Uterus (tissue), 4 donors: ENCODE results near the gene SLC35F5. TPM values are rescaled to one million over a fixed set of nuclear protein-coding genes. Genes with fewer than 3 reads are reported as not detected.

Experiments
- DNase-seq, 2 donors: peaks; one replicate each; pipeline ENCODE4 v3.0.0-alpha.2; 2019 to 2020
- H3K27ac ChIP-seq, 2 donors: fragments of 200-600 bp; sonication (generic); 1 replicate in 1 of 2; 2 replicates in 1 of 2; pipeline ENCODE4 v1.5.1; 2016 to 2018
- H3K27me3 ChIP-seq, 2 donors: fragments of 200-600 bp; sonication (generic); one replicate each; pipeline ENCODE4 v1.5.1; 2018 to 2019; ENCODE audit warnings: control low read depth in 1 of 2
- H3K36me3 ChIP-seq, 2 donors: fragments of 200-600 bp; sonication (generic); one replicate each; pipeline ENCODE4 v1.5.1; 2019; ENCODE audit warnings: control low read depth in 1 of 2
- H3K4me1 ChIP-seq, 2 donors: fragments of 200-600 bp; sonication (generic); one replicate each; pipeline ENCODE4 v1.5.1; 2018 to 2019; ENCODE audit warnings: control low read depth in 1 of 2
- H3K4me3 ChIP-seq, 2 donors: fragments of 200-600 bp; sonication (generic); 1 replicate in 1 of 2; 2 replicates in 1 of 2; pipeline ENCODE4 v1.5.1; 2018 to 2019; ENCODE audit warnings: mild to moderate bottlenecking in 1 of 2
- H3K9me3 ChIP-seq, 2 donors: fragments of 200-600 bp; sonication (generic); one replicate each; pipeline ENCODE4 v1.5.1; 2019; ENCODE audit warnings: control low read depth in 1 of 2
- CTCF ChIP-seq, 4 experiments: fragments of 200-600 bp in 2 of 4; fragments of 450-650 bp in 2 of 4; sonication (generic) in 2 of 4; IDR thresholded peaks; one replicate each; pipeline ENCODE4 v1.5.1; 2016 to 2019; ENCODE audit warnings: antibody characterized with exemption in 4 of 4, mild to moderate bottlenecking in 2 of 4, moderate library complexity in 1 of 4
- POLR2A ChIP-seq, 2 donors: fragments of 450-650 bp; IDR thresholded peaks; one replicate each; pipeline ENCODE4 v1.6.1; 2016; ENCODE audit warnings: antibody characterized with exemption in 2 of 2, mild to moderate bottlenecking in 1 of 2, moderate library complexity in 1 of 2
- intact Hi-C: fragments of 100-400 bp; cut with DNase I; formaldehyde crosslinking; loops from one replicate; pipeline ENCODE4 v1.15.1; 2023; ENCODE audit warnings: low total_unique reads
- total RNA-seq, 4 donors: library from RNA; depleted of rRNA in 3 of 4; stranded (reverse); fragments of >200 nt in 3 of 4; gene quantifications; one replicate each; pipeline versions ENCODE4 v1.1.0 to v1.2.4, GENCODE V29; 2014 to 2023
- donor health status: DM: yes; HTN: yes; CAD: no.

SLC35F5 gene
- total RNA-seq, 4 donors from 2014 or later, result 66.6 to 202 (median 139) TPM

- no peak for TF ChIP-seq CTCF (IDR thresholded peaks at IDR 0.05)
- no peak for TF ChIP-seq POLR2A (IDR thresholded peaks at IDR 0.05)
- Histone ChIP-seq H3K4me3 (no peak overlapping the region), H3K4me1 (no peaks in the 10 kb centered on the region), H3K27ac (no peak overlapping the region), H3K36me3 (no peaks in the 10 kb centered on the region), H3K9me3 (no peaks in the 10 kb centered on the region), H3K27me3 (no peaks in the 10 kb centered on the region)
- DNase-seq, result no peak
- intact Hi-C loops, result no loop called here
Observed at GRCh38 chr2:113762377-113763118, 6.1 kb upstream of the SLC35F5 start.

DNA sequence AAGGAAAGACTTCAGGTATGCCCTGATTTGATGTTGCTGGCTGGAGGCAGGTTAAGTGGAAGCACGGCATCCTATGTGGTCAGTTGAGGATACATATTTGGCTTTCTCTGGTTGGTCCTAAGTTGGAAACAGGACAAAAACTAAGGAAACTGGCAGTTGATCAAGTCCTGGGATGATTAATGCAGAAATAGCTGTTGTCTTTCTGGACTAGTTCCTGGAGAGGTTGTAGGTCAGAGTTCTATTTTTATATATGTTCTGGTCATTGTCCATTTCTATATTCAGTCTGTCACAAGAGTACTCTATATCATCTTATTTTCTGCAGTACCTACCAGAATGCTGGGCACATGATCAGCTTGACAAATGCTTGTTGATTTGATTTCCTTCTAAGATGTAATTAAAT is 4.0 kb upstream of the SLC35F5 start:
- H3K9me3 ChIP-seq, result no peaks in the 10 kb centered on the region
- H3K27ac ChIP-seq, result no peak overlapping the region
- no peaks in the 10 kb centered on the region for H3K36me3 ChIP-seq
- no peaks in the 10 kb centered on the region for H3K27me3 ChIP-seq
- DNase-seq, result no peak
- H3K4me3 ChIP-seq, result no peak overlapping the region
- TF ChIP-seq CTCF (IDR thresholded peaks at IDR 0.05), result no peak
- no peak for TF ChIP-seq POLR2A (IDR thresholded peaks at IDR 0.05)
- no peaks in the 10 kb centered on the region for H3K4me1 ChIP-seq
- intact Hi-C loops, result no loop called here

GRCh38 chr2:113757138-113757657 is 756 bp upstream of the SLC35F5 start:
- TF ChIP-seq CTCF (IDR thresholded peaks at IDR 0.05) (no peak), POLR2A (IDR thresholded peaks at IDR 0.05) (no peak)
- H3K27me3 ChIP-seq, result no peaks in the 10 kb centered on the region
- H3K27ac ChIP-seq, result peak overlapping the region; percentile 88 to 92
- H3K36me3 ChIP-seq, result no peaks in the 10 kb centered on the region
- no peaks in the 10 kb centered on the region for H3K4me1 ChIP-seq
- intact Hi-C loops, result no loop called here
- H3K9me3 ChIP-seq, result no peaks in the 10 kb centered on the region
- DNase-seq, result no peak
- peak overlapping the region; percentile 85 to 87 for H3K4me3 ChIP-seq

- Histone ChIP-seq H3K27ac (peak overlapping the region; percentile 88 to 92), H3K9me3 (no peaks in the 10 kb centered on the region), H3K4me3 (peak overlapping the region; percentile 85 to 87), H3K4me1 (no peaks in the 10 kb centered on the region), H3K27me3 (no peaks in the 10 kb centered on the region), H3K36me3 (no peaks in the 10 kb centered on the region)
- intact Hi-C loops, result no loop called here
- no peak for DNase-seq
- TF ChIP-seq POLR2A (IDR thresholded peaks at IDR 0.05), result no peak
- TF ChIP-seq CTCF (IDR thresholded peaks at IDR 0.05), result no peak
Observed at GRCh38 chr2:113755835-113756354, 547 bp downstream of the SLC35F5 start.
